Breast epithelium (tissue), 4 donors: ENCODE results near the gene P4HA1. TPM values are rescaled to one million over a fixed set of nuclear protein-coding genes. Genes with fewer than 3 reads are reported as not detected.
"Not testable (repeated sequence)": the region's sequence is repeated elsewhere in the genome, so short reads cannot be mapped to it uniquely, and the experiment has no call there.

Experiments
- DNase-seq, 2 donors: peaks; one replicate each; pipeline ENCODE4 v3.0.0-alpha.2; 2019; ENCODE audit warnings: low spot score in 2 of 2
- H3K27ac ChIP-seq, 2 donors: fragments of 200-600 bp; sonication (generic) in 1 of 2; one replicate each; pipeline ENCODE4 v1.5.1; 2016 to 2019; ENCODE audit warnings: mild to moderate bottlenecking in 1 of 2
- H3K27me3 ChIP-seq, 2 donors: fragments of 200-600 bp; sonication (generic) in 1 of 2; one replicate each; pipeline versions ENCODE4 v1.5.1 to v1.6.0; 2017 to 2019; ENCODE audit warnings: control low read depth in 1 of 2, mild to moderate bottlenecking in 1 of 2
- H3K36me3 ChIP-seq: fragments of 200-600 bp; one replicate; pipeline ENCODE4 v1.5.1; 2019
- H3K4me1 ChIP-seq, 2 donors: fragments of 200-600 bp; sonication (generic); one replicate each; pipeline ENCODE4 v1.5.1; 2016 to 2019; ENCODE audit warnings: control low read depth in 1 of 2
- H3K4me3 ChIP-seq, 3 donors: fragments of 200-600 bp; sonication (generic); 1 replicate in 2 of 3; 2 replicates in 1 of 3; pipeline ENCODE4 v1.5.1; 2016 to 2019; ENCODE audit warnings: mild to moderate bottlenecking in 3 of 3, moderate library complexity in 2 of 3
- H3K9me3 ChIP-seq, 2 donors: fragments of 200-600 bp; sonication (generic) in 1 of 2; one replicate each; pipeline ENCODE4 v1.5.1; 2016 to 2019; ENCODE audit warnings: control low read depth in 1 of 2
- POLR2A ChIP-seq: fragments of 450-650 bp; IDR thresholded peaks from one replicate; pipeline ENCODE4 v1.6.1; 2016; ENCODE audit warnings: antibody characterized with exemption, mild to moderate bottlenecking, moderate library complexity
- POLR2AphosphoS5 ChIP-seq, 3 donors: sonication (generic); formaldehyde crosslinking; IDR thresholded peaks; one replicate each; pipeline ENCODE4 v1.6.1; 2017; ENCODE audit warnings: antibody characterized with exemption in 3 of 3
- intact Hi-C: fragments of 100-400 bp; cut with DNase I; formaldehyde crosslinking; loops from one replicate; pipeline ENCODE4 v1.15.1; 2023; ENCODE audit warnings: low total_unique reads
- total RNA-seq, 3 donors: library from RNA; depleted of rRNA; stranded (reverse); fragments of >200 nt; gene quantifications; one replicate each; pipeline ENCODE4 v1.1.0, GENCODE V29; 2016
- TF ChIP-seq, protein P1 (sequence below), 3 donors: fragments of 450-650 bp; IDR thresholded peaks; one replicate each; pipeline ENCODE4 v1.5.1; 2016 to 2017; ENCODE audit warnings: antibody characterized with exemption in 3 of 3, mild to moderate bottlenecking in 3 of 3, moderate library complexity in 3 of 3

Gene P4HA1
- total RNA-seq, 3 donors from 2014 or later, result 25.0 to 42.1 (median 34.1) TPM

DNA sequence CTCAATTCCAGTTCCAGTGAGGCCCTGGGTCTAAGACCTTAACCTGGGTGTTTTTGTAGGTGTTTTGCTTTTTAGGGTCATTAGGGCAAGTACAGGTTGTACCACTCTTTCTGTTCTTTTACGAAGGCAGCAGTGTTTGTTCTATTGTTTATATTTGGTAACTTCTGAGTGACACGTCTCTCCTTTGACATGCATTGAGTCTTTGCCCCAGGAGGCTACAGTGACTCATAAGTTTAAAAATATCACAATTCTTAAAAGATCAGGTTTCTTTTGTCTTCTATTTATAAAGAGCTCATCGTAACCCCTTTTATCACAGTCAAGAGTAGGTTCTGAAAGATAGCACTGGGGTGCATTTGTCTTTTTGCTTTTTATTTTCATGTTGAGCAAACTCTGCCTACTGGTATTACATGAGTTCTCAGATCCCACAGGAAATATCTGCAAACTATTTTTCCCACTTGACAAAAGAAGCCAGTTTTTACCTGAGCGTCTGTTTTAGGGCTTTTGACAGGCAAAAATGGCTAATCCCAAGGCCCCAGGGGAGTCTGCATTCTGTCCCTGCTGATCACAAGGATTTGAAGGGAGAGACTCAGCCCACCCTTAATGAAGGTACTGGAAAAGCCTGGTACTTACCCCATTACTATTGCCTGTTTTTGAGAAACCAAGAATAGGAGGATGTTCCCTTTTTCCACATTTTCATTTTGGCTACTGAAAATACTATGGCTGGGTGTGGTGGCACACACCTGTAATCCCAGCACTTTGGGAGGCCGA lies 21.5 kb upstream of the P4HA1 start:
- no peak for DNase-seq
- H3K4me1 ChIP-seq, result no peaks in the 10 kb centered on the region
- no peaks in the 10 kb centered on the region for H3K27me3 ChIP-seq
- intact Hi-C loops, result no loop called here
- TF ChIP-seq POLR2AphosphoS5 (IDR thresholded peaks at IDR 0.05) (no peak), POLR2A (no peak)
- TF ChIP-seq, protein P1, sequence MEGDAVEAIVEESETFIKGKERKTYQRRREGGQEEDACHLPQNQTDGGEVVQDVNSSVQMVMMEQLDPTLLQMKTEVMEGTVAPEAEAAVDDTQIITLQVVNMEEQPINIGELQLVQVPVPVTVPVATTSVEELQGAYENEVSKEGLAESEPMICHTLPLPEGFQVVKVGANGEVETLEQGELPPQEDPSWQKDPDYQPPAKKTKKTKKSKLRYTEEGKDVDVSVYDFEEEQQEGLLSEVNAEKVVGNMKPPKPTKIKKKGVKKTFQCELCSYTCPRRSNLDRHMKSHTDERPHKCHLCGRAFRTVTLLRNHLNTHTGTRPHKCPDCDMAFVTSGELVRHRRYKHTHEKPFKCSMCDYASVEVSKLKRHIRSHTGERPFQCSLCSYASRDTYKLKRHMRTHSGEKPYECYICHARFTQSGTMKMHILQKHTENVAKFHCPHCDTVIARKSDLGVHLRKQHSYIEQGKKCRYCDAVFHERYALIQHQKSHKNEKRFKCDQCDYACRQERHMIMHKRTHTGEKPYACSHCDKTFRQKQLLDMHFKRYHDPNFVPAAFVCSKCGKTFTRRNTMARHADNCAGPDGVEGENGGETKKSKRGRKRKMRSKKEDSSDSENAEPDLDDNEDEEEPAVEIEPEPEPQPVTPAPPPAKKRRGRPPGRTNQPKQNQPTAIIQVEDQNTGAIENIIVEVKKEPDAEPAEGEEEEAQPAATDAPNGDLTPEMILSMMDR (IDR thresholded peaks at IDR 0.05), result no peak
- H3K27ac ChIP-seq, result peak overlapping the region; percentile 9 to 39
- H3K36me3 ChIP-seq, result no peaks in the 10 kb centered on the region
- no peaks in the 10 kb centered on the region for H3K9me3 ChIP-seq
- no peak overlapping the region for H3K4me3 ChIP-seq

DNA sequence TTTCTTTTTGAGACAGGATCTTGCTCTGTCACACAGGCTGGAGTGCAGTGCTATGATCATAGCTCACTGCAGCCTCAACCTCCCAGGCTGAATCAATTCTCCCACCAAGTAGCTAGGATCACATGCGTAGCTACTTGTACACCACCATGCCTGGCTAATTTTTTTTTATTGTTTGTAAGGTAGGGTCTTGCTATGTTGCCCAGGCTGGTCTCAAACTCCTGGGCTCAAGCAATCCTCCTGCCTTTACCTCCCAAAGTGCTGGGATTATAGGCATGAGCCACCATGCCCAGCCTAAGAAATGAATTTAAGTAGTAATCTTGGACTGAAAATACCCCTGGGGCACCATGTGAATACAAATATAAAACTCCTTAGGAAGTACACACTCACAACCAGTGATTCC lies 19.4 kb upstream of the P4HA1 start:
- no peaks in the 10 kb centered on the region for H3K9me3 ChIP-seq
- H3K27me3 ChIP-seq, result no peaks in the 10 kb centered on the region
- no peaks in the 10 kb centered on the region for H3K4me1 ChIP-seq
- no peak for TF ChIP-seq POLR2A
- TF ChIP-seq, protein P1 (IDR thresholded peaks at IDR 0.05), result no peak
- no peak overlapping the region for H3K4me3 ChIP-seq
- DNase-seq, result no peak
- no peaks in the 10 kb centered on the region for H3K36me3 ChIP-seq
- intact Hi-C loops, result no loop called here
- H3K27ac ChIP-seq, result no peak overlapping the region

DNA sequence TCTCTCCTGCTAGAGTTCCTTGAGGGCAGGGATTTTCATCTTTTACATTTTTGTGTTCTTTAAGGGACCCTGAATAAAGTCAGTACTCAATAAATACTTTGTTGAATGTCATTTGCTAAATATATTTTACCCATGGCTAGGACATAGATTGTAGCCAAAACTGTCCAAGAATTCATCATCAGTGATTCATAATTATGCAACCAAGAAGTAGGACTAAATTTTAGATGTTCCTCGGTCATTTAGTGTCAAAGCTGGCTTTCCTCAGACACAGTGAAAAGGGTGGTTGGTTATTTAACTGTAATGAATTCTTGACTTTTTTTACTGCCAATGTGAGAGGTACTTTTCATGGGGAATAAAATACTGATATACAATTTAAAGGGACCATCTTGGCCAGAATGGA lies 16.9 kb upstream of the P4HA1 start:
- H3K27ac ChIP-seq, result no peak overlapping the region
- intact Hi-C loops, result no loop called here
- no peaks in the 10 kb centered on the region for H3K36me3 ChIP-seq
- H3K9me3 ChIP-seq, result no peaks in the 10 kb centered on the region
- TF ChIP-seq, protein P1 (IDR thresholded peaks at IDR 0.05), result no peak
- TF ChIP-seq POLR2A (no peak), POLR2AphosphoS5 (IDR thresholded peaks at IDR 0.05) (no peak)
- H3K27me3 ChIP-seq, result no peaks in the 10 kb centered on the region
- no peak for DNase-seq
- H3K4me3 ChIP-seq, result no peak overlapping the region
- no peaks in the 10 kb centered on the region for H3K4me1 ChIP-seq

DNA sequence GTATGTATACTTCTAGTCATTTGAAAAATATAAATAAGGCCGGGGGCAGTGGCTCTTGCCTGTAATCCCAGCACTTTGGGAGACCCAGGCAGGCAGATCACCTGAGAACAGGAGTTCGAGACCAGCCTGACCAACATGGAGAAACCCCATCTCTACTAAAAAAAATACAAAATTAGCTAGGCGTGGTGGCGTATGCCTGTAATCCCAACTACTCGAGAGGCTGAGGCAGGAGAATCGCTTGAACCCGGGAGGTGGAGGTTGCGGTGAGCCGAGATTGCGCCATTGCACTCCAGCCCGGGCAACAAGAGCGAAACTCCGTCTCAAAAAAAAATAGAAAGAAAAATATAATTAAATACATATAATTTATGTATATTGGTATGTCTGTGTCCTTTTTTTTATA lies 15.4 kb upstream of the P4HA1 start:
- H3K4me3 ChIP-seq, H3K36me3 ChIP-seq, H3K9me3 ChIP-seq, intact Hi-C loops, H3K4me1 ChIP-seq, H3K27me3 ChIP-seq, DNase-seq: not testable (repeated sequence)
- peak overlapping the region in 1 of 2 donors; percentile 84 for H3K27ac ChIP-seq

DNA sequence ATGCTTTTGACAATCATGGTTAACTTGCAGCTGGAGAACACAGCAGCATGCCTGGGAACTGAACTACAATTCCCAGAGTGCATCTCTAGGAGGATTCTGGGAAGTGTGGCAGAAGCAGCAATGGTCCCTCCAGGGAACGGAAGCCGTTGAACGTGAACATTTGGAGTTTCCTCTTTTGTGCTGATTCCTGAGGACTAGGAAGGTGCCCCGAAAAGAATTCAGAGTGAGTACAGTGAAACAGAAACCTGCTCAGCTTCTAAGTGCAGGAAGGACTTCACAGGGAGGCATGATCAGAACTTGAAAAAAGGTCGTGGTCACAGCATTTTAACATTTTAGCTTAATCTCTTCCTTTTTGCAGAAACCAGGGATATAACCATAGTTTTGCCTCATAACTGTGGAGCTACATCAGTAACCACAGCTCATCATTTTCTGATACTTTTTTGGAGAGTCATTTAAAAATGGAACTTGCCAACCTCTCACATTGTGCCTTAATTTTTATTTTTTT lies 13.7 kb upstream of the P4HA1 start, which contains the start of gene NUDT13:
NUDT13 (plus strand) TSS at position 111 of the 505 bp plus-strand sequence. CDS start 3,911 bp downstream, outside the sequence.
- peak in 1 of 2 donors; percentile 63 for DNase-seq
- Histone ChIP-seq H3K27ac (peak within 1 kb of the TSS; percentile 42 to 84), H3K9me3 (no peaks in the 10 kb centered on the region), H3K4me3 (peak within 1 kb of the TSS; percentile 48 to 60 (median 56)), H3K36me3 (no peaks in the 10 kb centered on the region), H3K27me3 (no peaks in the 10 kb centered on the region), H3K4me1 (no peaks in the 10 kb centered on the region)
- intact Hi-C loops, result no loop called here
- TF ChIP-seq, protein P1 (IDR thresholded peaks at IDR 0.05), result no peak
- TF ChIP-seq POLR2AphosphoS5 (IDR thresholded peaks at IDR 0.05), result peak in 2 of 3 donors; percentile 83 to 85

- H3K4me3 ChIP-seq, H3K4me1 ChIP-seq, H3K9me3 ChIP-seq, H3K36me3 ChIP-seq, H3K27ac ChIP-seq, intact Hi-C loops, DNase-seq, H3K27me3 ChIP-seq: not testable (repeated sequence)
Measured at GRCh38 chr10:73109248-73109652, 12.6 kb upstream of the P4HA1 start.
